Endodermal cell (in vitro differentiated cells): Measurements from ENCODE around the gene ANKMY1. TPM values are rescaled to one million over a fixed set of nuclear protein-coding genes. Genes with fewer than 3 reads are reported as not detected.

ENCODE experiments used
- DNase-seq: peaks from one replicate; pipeline ENCODE4 v3.0.0-alpha.2; 2017
- H3K27ac ChIP-seq: 2 replicates; pipeline ENCODE4 v1.5.1; 2013; ENCODE audit warnings: mild to moderate bottlenecking, low read depth, low read length, moderate library complexity
- H3K27me3 ChIP-seq: 2 replicates; pipeline ENCODE4 v1.6.1; 2013; ENCODE audit warnings: mild to moderate bottlenecking, low read length, moderate library complexity; ENCODE audit not compliant: insufficient read depth, control insufficient read depth, poor library complexity, severe bottlenecking
- H3K36me3 ChIP-seq: 2 replicates; pipeline ENCODE4 v1.7.0; 2013; ENCODE audit warnings: mild to moderate bottlenecking, low read length, moderate library complexity; ENCODE audit not compliant: control insufficient read depth, insufficient read depth
- H3K4me1 ChIP-seq: one replicate; pipeline ENCODE4 v1.7.0; 2013; ENCODE audit warnings: low read length; ENCODE audit not compliant: control insufficient read depth, insufficient read depth
- H3K4me3 ChIP-seq: 2 replicates; pipeline ENCODE4 v1.5.1; 2013; ENCODE audit warnings: mild to moderate bottlenecking, low read length, moderate library complexity
- H3K9ac ChIP-seq: 2 replicates; pipeline ENCODE4 v1.6.1; 2013; ENCODE audit warnings: mild to moderate bottlenecking, low read length, moderate library complexity; ENCODE audit not compliant: poor library complexity, severe bottlenecking; ENCODE audit errors: extremely low read depth
- H3K9me3 ChIP-seq: 2 replicates; pipeline ENCODE4 v1.6.1; 2013; ENCODE audit warnings: mild to moderate bottlenecking, low read length, moderate library complexity; ENCODE audit not compliant: control insufficient read depth
- H3K27ac Mint-ChIP-seq: 2 replicates; pipeline ENCODE4 v1.8.0; 2020; ENCODE audit warnings: mixed read lengths
- H3K27me3 Mint-ChIP-seq: 2 replicates; pipeline ENCODE4 v1.8.0; 2021; ENCODE audit warnings: mild to moderate bottlenecking, mixed read lengths; ENCODE audit not compliant: insufficient read depth
- H3K36me3 Mint-ChIP-seq: 2 replicates; pipeline ENCODE4 v1.8.0; 2020; ENCODE audit warnings: low read depth, mixed read lengths
- H3K4me1 Mint-ChIP-seq: 2 replicates; pipeline ENCODE4 v1.8.0; 2020; ENCODE audit warnings: mixed read lengths
- H3K4me3 Mint-ChIP-seq: 2 replicates; pipeline ENCODE4 v1.8.0; 2020; ENCODE audit warnings: mild to moderate bottlenecking, moderate library complexity, mixed read lengths
- H3K9me3 Mint-ChIP-seq: 2 replicates; pipeline ENCODE4 v1.8.0; 2020; ENCODE audit warnings: mild to moderate bottlenecking, mixed read lengths
- WGBS, 2 experiments: methylation state at CpG; one replicate each; pipeline versions ENCODE4 v1.1.5 to v1.1.7; 2013; ENCODE audit warnings: missing lambda C conversion rate in 2 of 2, mixed read lengths in 1 of 2; ENCODE audit not compliant: insufficient coverage in 1 of 2, insufficient read length in 1 of 2; 5-methylcytosine and 5-hydroxymethylcytosine counted together
- total RNA-seq, 2 donors: library from RNA; stranded (reverse); fragmentation: NEBNext Ultra II Directional in 1 of 2; extraction: Animal tissue kit (Norgen Biotek cat#: 25700) in 1 of 2; gene quantifications; 2 replicates in 1 of 2; 3 replicates in 1 of 2; pipeline ENCODE4 v1.2.1, GENCODE V29; 2021
- TF ChIP-seq, protein P1 (sequence below): fragments of 200-600 bp; sonication (generic); conservative IDR thresholded peaks from 2 replicates; pipeline ENCODE4 v1.5.0; 2021; ENCODE audit warnings: antibody characterized with exemption, mild to moderate bottlenecking

Gene ANKMY1
- total RNA-seq, 2 donors from 2014 or later: 7.4 to 13.3 TPM

DNA sequence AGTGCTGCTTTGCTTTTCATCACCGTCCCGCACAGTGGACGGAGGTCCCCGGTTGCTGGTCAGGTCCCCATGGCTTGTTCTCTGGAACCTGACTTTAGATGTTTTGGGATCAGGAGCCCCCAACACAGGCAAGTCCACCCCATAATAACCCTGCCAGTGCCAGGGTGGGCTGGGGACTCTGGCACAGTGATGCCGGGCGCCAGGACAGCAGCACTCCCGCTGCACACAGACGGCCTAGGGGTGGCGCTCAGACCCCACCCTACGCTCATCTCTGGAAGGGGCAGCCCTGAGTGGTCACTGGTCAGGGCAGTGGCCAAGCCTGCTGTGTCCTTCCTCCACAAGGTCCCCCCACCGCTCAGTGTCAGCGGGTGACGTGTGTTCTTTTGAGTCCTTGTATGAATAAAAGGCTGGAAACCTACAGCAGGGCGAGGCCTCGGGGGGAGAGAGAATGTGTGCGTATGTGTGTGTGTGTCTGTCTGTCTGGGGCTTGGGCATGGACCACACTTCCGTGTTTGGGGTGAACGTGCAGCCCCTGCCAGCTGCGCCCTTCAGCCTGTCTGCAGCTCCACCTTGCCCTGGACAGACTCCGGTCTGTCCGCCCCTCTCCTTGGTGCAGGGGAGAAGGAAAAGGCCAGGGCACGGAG, 90.0 kb downstream of the ANKMY1 start:
- Histone ChIP-seq H3K27ac (peak overlapping the region; percentile 75), H3K4me3 (no peak overlapping the region), H3K9ac (no peak overlapping the region), H3K27me3 (no peaks in the 10 kb centered on the region), H3K4me1 (no peaks in the 10 kb centered on the region), H3K9me3 (no peaks in the 10 kb centered on the region), H3K36me3 (peaks cover 4% of the 10 kb centered on the region)
- H3K27ac Mint-ChIP-seq: no peak overlapping the region
- peaks cover 15% of the 10 kb centered on the region for H3K36me3 Mint-ChIP-seq
- no peaks in the 10 kb centered on the region for H3K4me1 Mint-ChIP-seq
- DNase-seq: peak; percentile 58
- H3K9me3 Mint-ChIP-seq: peaks cover 2% of the 10 kb centered on the region
- peaks cover 6% of the 10 kb centered on the region for H3K27me3 Mint-ChIP-seq
- TF ChIP-seq, protein P1, sequence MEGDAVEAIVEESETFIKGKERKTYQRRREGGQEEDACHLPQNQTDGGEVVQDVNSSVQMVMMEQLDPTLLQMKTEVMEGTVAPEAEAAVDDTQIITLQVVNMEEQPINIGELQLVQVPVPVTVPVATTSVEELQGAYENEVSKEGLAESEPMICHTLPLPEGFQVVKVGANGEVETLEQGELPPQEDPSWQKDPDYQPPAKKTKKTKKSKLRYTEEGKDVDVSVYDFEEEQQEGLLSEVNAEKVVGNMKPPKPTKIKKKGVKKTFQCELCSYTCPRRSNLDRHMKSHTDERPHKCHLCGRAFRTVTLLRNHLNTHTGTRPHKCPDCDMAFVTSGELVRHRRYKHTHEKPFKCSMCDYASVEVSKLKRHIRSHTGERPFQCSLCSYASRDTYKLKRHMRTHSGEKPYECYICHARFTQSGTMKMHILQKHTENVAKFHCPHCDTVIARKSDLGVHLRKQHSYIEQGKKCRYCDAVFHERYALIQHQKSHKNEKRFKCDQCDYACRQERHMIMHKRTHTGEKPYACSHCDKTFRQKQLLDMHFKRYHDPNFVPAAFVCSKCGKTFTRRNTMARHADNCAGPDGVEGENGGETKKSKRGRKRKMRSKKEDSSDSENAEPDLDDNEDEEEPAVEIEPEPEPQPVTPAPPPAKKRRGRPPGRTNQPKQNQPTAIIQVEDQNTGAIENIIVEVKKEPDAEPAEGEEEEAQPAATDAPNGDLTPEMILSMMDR: peak; percentile 33
- H3K4me3 Mint-ChIP-seq: no peak overlapping the region
- 92 to 96% methylated on average over 4 to 22 of the region's 22 CpGs for WGBS, 2 experiments

DNA sequence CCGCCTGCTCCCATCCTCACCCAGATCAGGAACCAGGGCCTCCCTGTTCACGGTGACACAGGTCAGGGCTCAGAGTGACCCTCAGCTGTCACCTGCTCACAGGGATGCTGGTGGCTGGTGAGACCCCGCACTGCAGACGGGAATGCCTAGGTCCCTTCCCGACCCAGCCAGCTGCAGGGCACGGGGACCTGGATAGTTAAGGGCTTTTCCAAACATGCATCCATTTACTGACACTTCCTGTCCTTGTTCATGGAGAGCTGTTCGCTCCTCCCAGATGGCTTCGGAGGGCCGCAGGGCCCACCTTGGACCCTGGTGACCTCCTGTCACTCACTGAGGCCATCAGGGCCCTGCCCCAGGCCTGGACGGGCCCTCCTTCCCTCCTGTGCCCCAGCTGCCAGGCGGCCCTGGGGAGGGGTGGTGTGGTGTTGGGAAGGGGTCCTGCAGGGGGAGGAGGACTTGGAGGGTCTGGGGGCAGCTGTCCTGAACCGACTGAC, 90.6 kb downstream of the ANKMY1 start:
- H3K9me3 ChIP-seq: no peaks in the 10 kb centered on the region
- H3K27ac Mint-ChIP-seq: no peak overlapping the region
- H3K9ac ChIP-seq: no peak overlapping the region
- H3K4me3 ChIP-seq: no peak overlapping the region
- WGBS, 2 experiments: 93 to 100% methylated on average over 3 to 11 of the region's 12 CpGs
- peaks cover 6% of the 10 kb centered on the region for H3K27me3 Mint-ChIP-seq
- peak overlapping the region; percentile 75 for H3K27ac ChIP-seq
- H3K4me3 Mint-ChIP-seq: no peak overlapping the region
- peak; percentile 41 for DNase-seq
- TF ChIP-seq, protein P1: no peak
- H3K4me1 Mint-ChIP-seq: no peaks in the 10 kb centered on the region
- H3K27me3 ChIP-seq: no peaks in the 10 kb centered on the region
- no peaks in the 10 kb centered on the region for H3K9me3 Mint-ChIP-seq
- no peaks in the 10 kb centered on the region for H3K4me1 ChIP-seq
- peaks cover 4% of the 10 kb centered on the region for H3K36me3 ChIP-seq
- peaks cover 17% of the 10 kb centered on the region for H3K36me3 Mint-ChIP-seq

DNA sequence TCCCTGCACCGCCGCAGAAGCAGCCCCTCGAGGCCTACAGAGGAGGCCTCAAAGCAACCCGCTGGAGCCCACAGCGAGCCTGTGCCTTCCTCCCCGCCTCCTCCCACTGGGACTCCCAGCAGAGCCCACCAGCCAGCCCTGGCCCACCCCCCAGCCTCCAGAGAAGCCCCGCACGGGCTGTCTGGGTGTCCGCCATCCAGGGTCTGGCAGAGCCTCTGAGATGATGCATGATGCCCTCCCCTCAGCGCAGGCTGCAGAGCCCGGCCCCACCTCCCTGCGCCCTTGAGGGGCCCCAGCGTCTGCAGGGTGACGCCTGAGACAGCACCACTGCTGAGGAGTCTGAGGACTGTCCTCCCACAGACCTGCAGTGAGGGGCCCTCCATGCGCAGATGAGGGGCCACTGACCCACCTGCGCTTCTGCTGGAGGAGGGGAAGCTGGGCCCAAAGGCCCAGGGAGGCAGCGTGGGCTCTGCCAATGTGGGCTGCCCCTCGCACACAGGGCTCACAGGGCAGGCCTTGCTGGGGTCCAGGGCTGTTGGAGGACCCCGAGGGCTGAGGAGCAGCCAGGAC, 91.1 kb downstream of the ANKMY1 start:
- 88 to 94% methylated on average over 13 to 19 of the region's 19 CpGs for WGBS, 2 experiments
- Histone ChIP-seq H3K27ac (peak overlapping the region; percentile 75), H3K9me3 (no peaks in the 10 kb centered on the region), H3K27me3 (no peaks in the 10 kb centered on the region), H3K4me3 (no peak overlapping the region), H3K9ac (no peak overlapping the region), H3K36me3 (peaks cover 4% of the 10 kb centered on the region), H3K4me1 (no peaks in the 10 kb centered on the region)
- peaks cover 17% of the 10 kb centered on the region for H3K36me3 Mint-ChIP-seq
- H3K4me3 Mint-ChIP-seq: no peak overlapping the region
- H3K4me1 Mint-ChIP-seq: no peaks in the 10 kb centered on the region
- DNase-seq: peak; percentile 47
- H3K9me3 Mint-ChIP-seq: no peaks in the 10 kb centered on the region
- no peak overlapping the region for H3K27ac Mint-ChIP-seq
- peaks cover 6% of the 10 kb centered on the region for H3K27me3 Mint-ChIP-seq
- TF ChIP-seq, protein P1: no peak
